GM12892 (cell line): ENCODE results near the gene ADAMTS12.

ENCODE experiments used
- POLR2A ChIP-seq: IDR thresholded peaks from 2 replicates; pipeline ENCODE4 v1.6.1; 2011; ENCODE audit warnings: low read depth, low read length, control low read depth
- POLR2AphosphoS5 ChIP-seq: IDR thresholded peaks from 2 replicates; pipeline ENCODE4 v1.6.1; 2011; ENCODE audit warnings: low read depth, low read length, control low read depth

- no peak for TF ChIP-seq POLR2AphosphoS5
- no peak for TF ChIP-seq POLR2A
Observed at GRCh38 chr5:33611877-33612276, 279.9 kb downstream of the ADAMTS12 start.
